GM12801 (cell line): Measurements from ENCODE around the gene ZNF692.

Experiments
- CTCF ChIP-seq: IDR thresholded peaks from one replicate; pipeline ENCODE4 v1.5.1; 2011; ENCODE audit warnings: control low read depth; ENCODE audit not compliant: insufficient read length; ENCODE audit errors: extremely low read depth

ZNF692 gene

GRCh38 chr1:248858891-248859889 lies at the start of gene ZNF692:
Gene ZNF692, minus strand, starts transcription at chr1:248859085. Its CDS starts 776 bp downstream, at chr1:248858309.
- no peak for TF ChIP-seq CTCF

GRCh38 chr1:248906753-248907661 lies 48.1 kb upstream of the ZNF692 start:
- no peak for TF ChIP-seq CTCF

GRCh38 chr1:248906009-248906752 lies 47.3 kb upstream of the ZNF692 start, which contains the start of gene PGBD2:
Gene PGBD2, plus strand, starts transcription at chr1:248906235. Its CDS starts 7,628 bp downstream, at chr1:248913863.
- no peak for TF ChIP-seq CTCF

GRCh38 chr1:248905662-248906008 lies 46.8 kb upstream of the ZNF692 start:
- no peak for TF ChIP-seq CTCF

- no peak for TF ChIP-seq CTCF
Measured at GRCh38 chr1:248904437-248905216, 45.7 kb upstream of the ZNF692 start.

GRCh38 chr1:248901578-248901977 lies 42.7 kb upstream of the ZNF692 start:
- no peak for TF ChIP-seq CTCF
